GM06990 (cell line): ENCODE measurements around the gene ANXA7.

Source experiments
- DNase-seq: peaks from one replicate; pipeline ENCODE4 v3.0.0-alpha.2; 2011; ENCODE audit not compliant: insufficient read length; ENCODE audit errors: extremely low read depth
- H3K27me3 ChIP-seq: replicated peaks from 2 replicates; pipeline ENCODE4 v1.6.0; 2011; ENCODE audit warnings: low read length; ENCODE audit not compliant: control insufficient read depth, insufficient read depth
- H3K36me3 ChIP-seq: 2 replicates; pipeline ENCODE4 v1.5.1; 2011; ENCODE audit warnings: low read length; ENCODE audit not compliant: control insufficient read depth, insufficient read depth
- H3K4me3 ChIP-seq: replicated peaks from 2 replicates; pipeline ENCODE4 v1.5.1; 2011; ENCODE audit warnings: low read depth, mild to moderate bottlenecking, control low read depth, low read length
- TF ChIP-seq, protein P1 (sequence below): IDR thresholded peaks from 2 replicates; pipeline ENCODE4 v1.5.1; 2011; ENCODE audit warnings: low read length, control low read depth, mild to moderate bottlenecking, inconsistent platforms; ENCODE audit not compliant: insufficient read depth, poor library complexity, severe bottlenecking

ANXA7 gene

DNA sequence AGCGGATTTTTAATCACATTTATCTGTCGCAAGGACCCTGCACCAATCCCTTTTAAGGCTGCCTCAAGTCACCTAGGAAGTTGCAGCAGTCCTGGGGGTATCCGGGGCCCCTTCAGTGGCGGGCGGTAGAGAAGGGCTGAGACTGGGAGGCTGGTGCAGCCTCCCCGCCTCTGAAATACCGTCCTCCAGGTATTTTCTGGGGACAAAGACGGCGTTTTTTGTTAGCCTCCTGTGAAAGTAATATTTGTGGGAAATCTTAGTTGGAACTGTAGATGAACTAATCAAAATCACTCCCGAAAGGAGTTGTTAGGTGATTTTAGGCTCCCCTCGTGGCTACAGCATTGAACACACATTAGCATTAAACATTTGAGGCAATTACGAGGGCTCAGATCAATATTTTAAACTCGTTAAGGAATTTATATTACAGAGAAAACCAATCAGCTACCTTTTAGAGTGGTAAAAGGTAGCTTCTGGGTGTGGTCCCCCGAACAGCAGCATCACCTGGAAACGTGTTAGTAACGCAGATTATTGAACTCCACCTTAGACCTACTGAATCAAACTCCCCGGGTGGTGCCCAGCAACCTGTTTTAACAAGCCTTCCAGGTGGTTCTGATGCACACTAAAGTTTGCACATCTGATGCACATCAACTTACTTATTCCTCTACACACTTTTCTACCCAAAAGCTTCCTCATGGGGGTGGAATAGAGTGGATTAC lies 530 bp upstream of the ANXA7 start:
- Histone ChIP-seq H3K36me3 (no peaks in the 10 kb centered on the region), H3K4me3 (peak overlapping the region; percentile 91)
- TF ChIP-seq, protein P1, sequence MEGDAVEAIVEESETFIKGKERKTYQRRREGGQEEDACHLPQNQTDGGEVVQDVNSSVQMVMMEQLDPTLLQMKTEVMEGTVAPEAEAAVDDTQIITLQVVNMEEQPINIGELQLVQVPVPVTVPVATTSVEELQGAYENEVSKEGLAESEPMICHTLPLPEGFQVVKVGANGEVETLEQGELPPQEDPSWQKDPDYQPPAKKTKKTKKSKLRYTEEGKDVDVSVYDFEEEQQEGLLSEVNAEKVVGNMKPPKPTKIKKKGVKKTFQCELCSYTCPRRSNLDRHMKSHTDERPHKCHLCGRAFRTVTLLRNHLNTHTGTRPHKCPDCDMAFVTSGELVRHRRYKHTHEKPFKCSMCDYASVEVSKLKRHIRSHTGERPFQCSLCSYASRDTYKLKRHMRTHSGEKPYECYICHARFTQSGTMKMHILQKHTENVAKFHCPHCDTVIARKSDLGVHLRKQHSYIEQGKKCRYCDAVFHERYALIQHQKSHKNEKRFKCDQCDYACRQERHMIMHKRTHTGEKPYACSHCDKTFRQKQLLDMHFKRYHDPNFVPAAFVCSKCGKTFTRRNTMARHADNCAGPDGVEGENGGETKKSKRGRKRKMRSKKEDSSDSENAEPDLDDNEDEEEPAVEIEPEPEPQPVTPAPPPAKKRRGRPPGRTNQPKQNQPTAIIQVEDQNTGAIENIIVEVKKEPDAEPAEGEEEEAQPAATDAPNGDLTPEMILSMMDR: no peak

DNA sequence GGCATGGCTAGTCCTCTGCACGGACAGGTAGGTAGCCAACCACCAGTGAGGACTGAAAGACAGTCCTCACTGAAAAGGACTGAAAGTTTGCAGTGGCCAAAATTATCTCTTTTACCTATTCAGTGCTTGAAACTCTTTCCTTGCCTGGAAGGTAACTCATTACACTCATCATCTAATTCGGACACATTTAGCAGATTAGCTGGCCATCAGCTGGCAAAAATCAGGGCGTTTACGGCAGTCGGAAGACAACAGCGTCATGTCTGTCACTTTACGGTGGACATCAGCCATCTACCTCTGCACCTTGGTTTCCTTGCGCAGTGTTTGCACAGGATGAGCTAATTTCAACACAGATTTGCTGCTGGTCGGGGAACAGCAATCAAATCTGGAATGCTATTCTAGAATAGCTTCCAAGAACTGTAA lies 740 bp downstream of the ANXA7 start:
- TF ChIP-seq, protein P1: no peak
- no peaks in the 10 kb centered on the region for H3K36me3 ChIP-seq
- H3K27me3 ChIP-seq: no peaks in the 10 kb centered on the region
- DNase-seq: no peak
- peak overlapping the region; percentile 91 for H3K4me3 ChIP-seq

More for the DNA sequence above, 530 bp upstream of the ANXA7 start:
- DNase-seq: no peak
- H3K27me3 ChIP-seq: no peaks in the 10 kb centered on the region

GRCh38 chr10:73410897-73411296 lies 3.0 kb downstream of the ANXA7 start:
- DNase-seq: no peak
- TF ChIP-seq, protein P1: no peak
- H3K27me3 ChIP-seq: no peaks in the 10 kb centered on the region

DNA sequence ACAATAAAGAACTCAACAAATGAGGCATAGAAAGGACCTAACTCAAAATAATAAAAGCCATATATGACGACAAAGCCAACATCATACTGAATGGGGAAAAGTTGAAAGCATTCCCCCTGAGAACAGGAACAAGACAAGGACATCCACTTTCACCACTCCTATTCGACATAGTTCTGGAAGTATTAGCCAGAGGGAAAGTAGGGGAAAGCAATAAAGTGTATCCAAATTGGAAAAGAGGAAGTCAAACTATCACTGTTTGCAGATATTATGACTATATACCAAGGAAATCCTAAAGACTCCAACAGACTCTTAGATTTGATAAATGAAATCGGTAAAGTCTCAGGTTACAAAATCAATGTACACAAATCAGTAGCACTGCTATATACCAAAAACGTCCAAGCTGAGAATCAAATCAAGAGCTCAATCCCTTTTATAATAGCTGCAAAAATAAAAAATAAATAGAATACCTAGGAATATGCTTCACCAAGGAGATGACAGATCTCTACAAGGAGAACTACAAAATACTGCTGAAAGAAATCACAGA lies 4.8 kb downstream of the ANXA7 start:
- no peaks in the 10 kb centered on the region; the same call in none of the 2 replicates for H3K36me3 ChIP-seq
- no peak for DNase-seq
- no peak overlapping the region for H3K4me3 ChIP-seq
- no peaks in the 10 kb centered on the region for H3K27me3 ChIP-seq
- TF ChIP-seq, protein P1: no peak

More at GRCh38 chr10:73410897-73411296, 3.0 kb downstream of the ANXA7 start:
- Histone ChIP-seq H3K36me3 (no peaks in the 10 kb centered on the region; the same call in none of the 2 replicates), H3K4me3 (no peak overlapping the region)

DNA sequence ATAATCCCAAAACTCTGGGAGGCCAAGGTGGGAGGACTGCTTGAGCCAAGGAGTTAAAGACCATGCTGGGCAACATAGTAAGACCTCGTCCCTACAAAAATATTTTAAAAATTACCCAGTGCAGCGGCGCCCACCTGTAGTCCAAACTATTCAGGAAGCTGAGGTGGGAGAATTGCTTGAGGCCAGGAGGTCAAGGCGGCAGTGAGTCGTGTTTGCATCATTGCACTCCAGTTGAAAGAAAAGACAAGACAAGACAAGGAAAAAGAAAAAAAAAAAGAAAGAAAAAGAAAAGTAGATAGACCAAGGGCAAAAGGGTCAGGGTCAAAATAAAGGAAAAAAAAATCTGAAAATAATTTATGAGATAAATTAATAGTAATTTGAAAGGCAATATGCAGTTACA lies 5.8 kb downstream of the ANXA7 start:
- DNase-seq: no peak
- Histone ChIP-seq H3K4me3 (no peak overlapping the region), H3K36me3 (no peaks in the 10 kb centered on the region; the same call in none of the 2 replicates), H3K27me3 (no peaks in the 10 kb centered on the region)
- TF ChIP-seq, protein P1: no peak
